OCI-LY1 (cell line): ENCODE results near the gene MBD3L2.
A peak's percentile ranks its signal among the peaks of the same experiment; 100 is the strongest.

Experiments
- CTCF ChIP-seq: fragments of 200-600 bp; sonication (generic), shearing (Covaris generic); IDR thresholded peaks from 2 replicates; pipeline ENCODE4 v1.5.1; 2017; ENCODE audit warnings: mild to moderate bottlenecking, antibody characterized with exemption, low read length, moderate library complexity, mixed read lengths
- EZH2 ChIP-seq: fragments of 200-600 bp; sonication (generic), shearing (Covaris generic); IDR thresholded peaks from 2 replicates; pipeline ENCODE4 v1.8.0; 2017; ENCODE audit warnings: borderline replicate concordance, mixed run types, mild to moderate bottlenecking, antibody characterized with exemption, low read length, moderate library complexity, mixed read lengths

DNA sequence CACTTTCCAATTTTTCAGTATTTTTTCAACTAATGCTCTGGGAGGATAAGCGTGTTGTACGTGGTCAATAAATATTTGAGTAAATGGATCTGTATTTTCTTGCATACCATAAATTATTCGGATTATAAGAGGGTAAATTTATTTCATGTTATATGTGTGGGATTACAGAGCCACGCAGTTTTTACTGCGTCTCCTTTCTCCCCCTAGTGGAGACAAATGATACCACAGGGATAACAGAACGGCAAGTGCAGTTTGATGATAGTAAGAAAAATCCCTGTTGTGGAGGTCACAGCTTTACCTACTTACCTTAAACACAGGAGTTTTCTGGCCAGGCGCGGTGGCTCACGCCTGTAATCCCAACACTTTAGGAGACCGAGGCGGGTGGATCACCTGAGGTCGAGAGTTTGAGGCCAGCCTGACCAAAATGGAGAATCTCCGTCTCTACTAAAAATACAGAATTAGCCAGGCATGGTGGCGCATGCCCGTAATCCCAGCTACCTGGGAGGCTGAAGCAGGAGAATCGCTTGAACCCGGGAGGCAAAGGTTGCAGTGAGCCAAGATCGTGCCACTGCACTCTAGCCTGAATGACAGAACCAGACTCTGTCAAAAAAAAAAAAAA is 44.7 kb upstream of the MBD3L2 start:
- TF ChIP-seq CTCF, result peak; percentile 81
- TF ChIP-seq EZH2, result no peak
